ES-I3 (cell line): ENCODE data around the gene CCDC146.
A peak's percentile ranks its signal among the peaks of the same experiment; 100 is the strongest.
"Not testable (repeated sequence)": the region's sequence is repeated elsewhere in the genome, so short reads cannot be mapped to it uniquely, and the experiment has no call there.

Source experiments
- H3K36me3 ChIP-seq: 2 replicates; pipeline ENCODE4 v1.6.1; 2013; ENCODE audit warnings: mild to moderate bottlenecking, low read length, control low read depth, moderate library complexity; ENCODE audit not compliant: insufficient read depth
- H3K4me1 ChIP-seq: 2 replicates; pipeline ENCODE4 v1.6.1; 2013; ENCODE audit warnings: mild to moderate bottlenecking, control low read depth, low read length; ENCODE audit not compliant: insufficient read depth
- H3K9ac ChIP-seq: 2 replicates; pipeline ENCODE4 v1.6.1; 2013; ENCODE audit warnings: low read depth, mild to moderate bottlenecking, low read length, moderate library complexity
- H3K9me3 ChIP-seq: 2 replicates; pipeline ENCODE4 v1.6.1; 2013; ENCODE audit warnings: mild to moderate bottlenecking, low read length, moderate library complexity; ENCODE audit not compliant: control insufficient read depth, insufficient read depth

CCDC146 gene

GRCh38 chr7:77174418-77174817 is 52.0 kb downstream of the CCDC146 start:
- not testable (repeated sequence) for H3K9me3 ChIP-seq, H3K36me3 ChIP-seq, H3K4me1 ChIP-seq, H3K9ac ChIP-seq

GRCh38 chr7:77175274-77175800 is 52.9 kb downstream of the CCDC146 start:
- H3K9ac ChIP-seq, H3K9me3 ChIP-seq, H3K36me3 ChIP-seq, H3K4me1 ChIP-seq: not testable (repeated sequence)

- H3K9me3 ChIP-seq, H3K9ac ChIP-seq, H3K36me3 ChIP-seq, H3K4me1 ChIP-seq: not testable (repeated sequence)
These were observed 55.0 kb downstream of the CCDC146 start for GRCh38 chr7:77177321-77177904.

- H3K36me3 ChIP-seq, H3K9me3 ChIP-seq, H3K4me1 ChIP-seq, H3K9ac ChIP-seq: not testable (repeated sequence)
These were observed 55.6 kb downstream of the CCDC146 start for GRCh38 chr7:77178024-77178423.

- H3K9ac ChIP-seq, result no peak overlapping the region
- no peaks in the 10 kb centered on the region for H3K4me1 ChIP-seq
- 0 out of 2 replicates have a peak, but pooled peaks cover 2% of the 10 kb centered on the region for H3K9me3 ChIP-seq
- H3K36me3 ChIP-seq, result no peaks in the 10 kb centered on the region
These were observed 58.7 kb downstream of the CCDC146 start for GRCh38 chr7:77181015-77181595.

GRCh38 chr7:77181734-77182133 is 59.3 kb downstream of the CCDC146 start:
- Histone ChIP-seq H3K36me3 (no peaks in the 10 kb centered on the region), H3K4me1 (no peaks in the 10 kb centered on the region), H3K9ac (no peak overlapping the region), H3K9me3 (0 out of 2 replicates have a peak, but pooled peaks cover 2% of the 10 kb centered on the region)

- no peak overlapping the region for H3K9ac ChIP-seq
- 0 out of 2 replicates have a peak, but pooled peaks cover 2% of the 10 kb centered on the region for H3K9me3 ChIP-seq
- no peaks in the 10 kb centered on the region for H3K4me1 ChIP-seq
- no peaks in the 10 kb centered on the region for H3K36me3 ChIP-seq
These were observed 59.8 kb downstream of the CCDC146 start for GRCh38 chr7:77182261-77182660.

- no peaks in the 10 kb centered on the region for H3K36me3 ChIP-seq
- H3K9ac ChIP-seq, result no peak overlapping the region
- H3K9me3 ChIP-seq, result 0 out of 2 replicates have a peak, but pooled peaks cover 2% of the 10 kb centered on the region
- H3K4me1 ChIP-seq, result no peaks in the 10 kb centered on the region
These were observed 62.0 kb downstream of the CCDC146 start for GRCh38 chr7:77184463-77184862.

- no peaks in the 10 kb centered on the region for H3K36me3 ChIP-seq
- H3K9ac ChIP-seq, result no peak overlapping the region
- no peaks in the 10 kb centered on the region for H3K4me1 ChIP-seq
- H3K9me3 ChIP-seq, result 0 out of 2 replicates have a peak, but pooled peaks cover 2% of the 10 kb centered on the region
These were observed 62.6 kb downstream of the CCDC146 start for GRCh38 chr7:77184990-77185389.

- Histone ChIP-seq H3K36me3 (no peaks in the 10 kb centered on the region), H3K9ac (no peak overlapping the region), H3K9me3 (0 out of 2 replicates have a peak, but pooled peaks cover 2% of the 10 kb centered on the region), H3K4me1 (no peaks in the 10 kb centered on the region)
These were observed 63.5 kb downstream of the CCDC146 start for GRCh38 chr7:77185866-77186265.

- Histone ChIP-seq H3K36me3 (no peaks in the 10 kb centered on the region), H3K9ac (no peak overlapping the region)
These were observed 66.5 kb downstream of the CCDC146 start for GRCh38 chr7:77188731-77189437.

GRCh38 chr7:77197141-77197540 is 74.7 kb downstream of the CCDC146 start:
- Histone ChIP-seq H3K36me3 (no peaks in the 10 kb centered on the region), H3K4me1 (no peaks in the 10 kb centered on the region), H3K9ac (no peak overlapping the region), H3K9me3 (no peaks in the 10 kb centered on the region)

More at GRCh38 chr7:77188731-77189437, 66.5 kb downstream of the CCDC146 start:
- Histone ChIP-seq H3K9me3 (0 out of 2 replicates have a peak, but pooled peaks cover 2% of the 10 kb centered on the region), H3K4me1 (no peaks in the 10 kb centered on the region)

GRCh38 chr7:77199013-77199966 is 76.9 kb downstream of the CCDC146 start, which contains the start of gene FGL2:
Gene FGL2 (minus strand): TSS chr7:77199819. CDS start chr7:77199793, 26 bp downstream.
- Histone ChIP-seq H3K4me1 (no peaks in the 10 kb centered on the region), H3K9me3 (no peaks in the 10 kb centered on the region), H3K36me3 (no peaks in the 10 kb centered on the region), H3K9ac (peak within 1 kb of the TSS; percentile 33; the same call in 1 of the 2 replicates)

GRCh38 chr7:77200542-77200941 is 78.1 kb downstream of the CCDC146 start:
- H3K36me3 ChIP-seq, result no peaks in the 10 kb centered on the region
- no peak overlapping the region for H3K9ac ChIP-seq
- no peaks in the 10 kb centered on the region for H3K9me3 ChIP-seq

More at GRCh38 chr7:77200542-77200941, 78.1 kb downstream of the CCDC146 start:
- no peaks in the 10 kb centered on the region for H3K4me1 ChIP-seq
